HCT116 (cell line): Measurements from ENCODE around the gene SNX22. TPM values are rescaled to one million over a fixed set of nuclear protein-coding genes. Genes with fewer than 3 reads are reported as not detected.

Experiments
- ATAC-seq: fragments of 200-7000 bp; cut with Tn5 transposase; 2 replicates; pipeline ENCODE4 v1.9.1; 2020; ENCODE audit warnings: mild to moderate bottlenecking, moderate library complexity
- BruUV-seq: library from RNA; stranded (reverse); fragments of 400-500 nt; replicated peaks from 2 replicates; lab custom pipeline; 2021; lab: Mats Ljungman, UMichigan
- CTCF ChIA-PET: fragments of 300-600 bp; sonication (Branson Sonifier 250); formaldehyde crosslinking; loops from one replicate; lab custom pipeline; 2021; ENCODE audit warnings: antibody characterized with exemption; lab: Charles Lee
- POLR2A ChIA-PET: fragments of 300-600, 350-600 bp; sonication (Branson Sonifier 250); formaldehyde crosslinking; loops from one replicate; lab custom pipeline; 2021; ENCODE audit warnings: antibody characterized with exemption; lab: Charles Lee
- RAD21 ChIA-PET, 2 experiments: fragments of 300-600 bp; sonication (Branson Sonifier 250); formaldehyde crosslinking; loops; one replicate each; lab custom pipeline; 2023; ENCODE audit warnings: low total read pairs in 2 of 2; ENCODE audit not compliant: uncharacterized antibody in 2 of 2, unreplicated experiment in 2 of 2, low non-redundant PET in 1 of 2; lab: Charles Lee
- DNase-seq: peaks from one replicate; pipeline ENCODE4 v3.0.0-alpha.2; 2010; ENCODE audit warnings: low read depth, low spot score
- H2AFZ ChIP-seq: fragments of 200-600 bp; shearing (Covaris generic), sonication (generic); 2 replicates; pipeline ENCODE4 v1.6.1; 2017; ENCODE audit warnings: low read depth, mixed run types, mixed read lengths, antibody characterized with exemption, low read length; ENCODE audit not compliant: poor library complexity, severe bottlenecking
- H3K27ac ChIP-seq: 2 replicates; pipeline ENCODE4 v1.5.1; 2012; ENCODE audit warnings: low read depth, low read length
- H3K27me3 ChIP-seq: fragments of 200-600 bp; sonication (generic); 2 replicates; pipeline ENCODE4 v1.6.1; 2016; ENCODE audit warnings: mixed run types, low read length, mixed read lengths; ENCODE audit not compliant: insufficient read depth
- H3K36me3 ChIP-seq, 2 experiments: fragments of 200-500 bp in 1 of 2; fragments of 200-600 bp in 1 of 2; sonication (Bioruptor generic) in 1 of 2; sonication (generic) in 1 of 2; 2 replicates each; pipeline versions ENCODE4 v1.5.1 to v1.6.1; 2014 to 2016; ENCODE audit warnings: low read length in 2 of 2, inconsistent platforms in 1 of 2, mixed read lengths in 1 of 2, mixed run types in 1 of 2; ENCODE audit not compliant: insufficient read depth in 2 of 2, control insufficient read depth in 1 of 2
- H3K4me1 ChIP-seq, 2 experiments: fragments of 200-600 bp in 1 of 2; sonication (generic) in 1 of 2; 2 replicates each; pipeline versions ENCODE4 v1.5.1 to v1.6.1; 2012 to 2017; ENCODE audit warnings: low read length in 2 of 2, inconsistent platforms in 1 of 2, mild to moderate bottlenecking in 1 of 2, mixed read lengths in 1 of 2, mixed run types in 1 of 2, moderate library complexity in 1 of 2; ENCODE audit not compliant: insufficient read depth in 2 of 2, control insufficient read depth in 1 of 2
- H3K4me2 ChIP-seq: fragments of 200-600 bp; sonication (generic); 2 replicates; pipeline ENCODE4 v1.6.1; 2017; ENCODE audit warnings: mixed run types, low read length, mixed read lengths
- H3K4me3 ChIP-seq, 2 experiments: fragments of 200-600 bp in 1 of 2; sonication (generic) in 1 of 2; replicated peaks in 1 of 2; 2 replicates each; pipeline ENCODE4 v1.5.1; 2011 to 2016; ENCODE audit warnings: low read length in 2 of 2, control low read depth in 1 of 2, low read depth in 1 of 2, mild to moderate bottlenecking in 1 of 2, mixed read lengths in 1 of 2, mixed run types in 1 of 2
- H3K79me2 ChIP-seq: fragments of 200-600 bp; sonication (generic); 2 replicates; pipeline ENCODE4 v1.6.1; 2017; ENCODE audit warnings: mild to moderate bottlenecking, mixed run types, low read length, moderate library complexity, mixed read lengths; ENCODE audit not compliant: insufficient read depth
- H3K9ac ChIP-seq: fragments of 200-600 bp; sonication (generic); 2 replicates; pipeline ENCODE4 v1.6.1; 2016; ENCODE audit warnings: low read length, mixed read lengths
- H3K9me2 ChIP-seq: fragments of 200-600 bp; sonication (generic), shearing (Covaris generic); 2 replicates; pipeline ENCODE4 v1.6.1; 2017; ENCODE audit warnings: mixed run types, mild to moderate bottlenecking, moderate library complexity; ENCODE audit not compliant: insufficient read depth
- H3K9me3 ChIP-seq, 2 experiments: fragments of 200-500 bp in 1 of 2; fragments of 200-600 bp in 1 of 2; sonication (Bioruptor generic) in 1 of 2; sonication (generic) in 1 of 2; 2 replicates each; pipeline ENCODE4 v1.6.1; 2014 to 2017; ENCODE audit warnings: low read length in 2 of 2, mixed read lengths in 2 of 2, inconsistent platforms in 1 of 2, low read depth in 1 of 2, mild to moderate bottlenecking in 1 of 2, mixed run types in 1 of 2, moderate library complexity in 1 of 2; ENCODE audit not compliant: control insufficient read depth in 1 of 2, insufficient read depth in 1 of 2
- H4K20me1 ChIP-seq: fragments of 200-600 bp; sonication (generic), shearing (Covaris generic); 2 replicates; pipeline ENCODE4 v1.6.1; 2017; ENCODE audit warnings: mixed run types, mild to moderate bottlenecking, moderate library complexity; ENCODE audit not compliant: insufficient read depth
- CBX3 ChIP-seq: IDR thresholded peaks from 2 replicates; pipeline ENCODE4 v1.6.1; 2012; ENCODE audit warnings: low read depth
- CEBPB ChIP-seq: IDR thresholded peaks from 2 replicates; pipeline ENCODE4 v1.6.1; 2012; ENCODE audit warnings: low read depth
- EGR1 ChIP-seq: IDR thresholded peaks from 2 replicates; pipeline ENCODE4 v1.6.1; 2012; ENCODE audit warnings: low read depth
- ELF1 ChIP-seq: IDR thresholded peaks from 2 replicates; pipeline ENCODE4 v1.6.1; 2012; ENCODE audit warnings: low read depth, borderline replicate concordance
- EZH2phosphoT487 ChIP-seq: fragments of 200-600 bp; IDR thresholded peaks from 2 replicates; pipeline ENCODE4 v1.6.1; 2018; ENCODE audit warnings: antibody characterized with exemption, borderline replicate concordance
- FOSL1 ChIP-seq: IDR thresholded peaks from 2 replicates; pipeline ENCODE4 v1.6.1; 2012; ENCODE audit warnings: low read depth
- POLR2AphosphoS5 ChIP-seq: IDR thresholded peaks from 2 replicates; pipeline ENCODE4 v1.6.1; 2011; ENCODE audit warnings: mild to moderate bottlenecking, low read depth, low read length, moderate library complexity
- RAD21 ChIP-seq: IDR thresholded peaks from 2 replicates; pipeline ENCODE4 v1.6.1; 2012; ENCODE audit warnings: low read depth, mild to moderate bottlenecking
- TCF7L2 ChIP-seq: IDR thresholded peaks from 2 replicates; pipeline ENCODE4 v1.7.0; 2011; ENCODE audit warnings: borderline replicate concordance, inconsistent platforms; ENCODE audit not compliant: insufficient read depth, insufficient read length; ENCODE audit errors: extremely low read depth
- ZNF274 ChIP-seq: fragments of 200-500 bp; sonication (Bioruptor generic); IDR thresholded peaks from 2 replicates; pipeline ENCODE4 v1.6.1; 2014; ENCODE audit warnings: mild to moderate bottlenecking, low read depth, low read length, inconsistent platforms
- intact Hi-C: fragments of 100-400 bp; cut with micrococcal nuclease; formaldehyde crosslinking; loops from 2 replicates; pipeline ENCODE4 v1.10.0; 2022
- total RNA-seq: library from RNA; stranded (reverse); gene quantifications from one replicate; pipeline ENCODE4 v1.2.1, GENCODE V29; 2021; ENCODE audit not compliant: unreplicated experiment
- TF ChIP-seq, protein P1 (sequence below): IDR thresholded peaks from 2 replicates; pipeline ENCODE4 v1.6.1; 2011; ENCODE audit warnings: mild to moderate bottlenecking, low read length, moderate library complexity; ENCODE audit not compliant: insufficient replicate concordance; ENCODE audit errors: extremely low read depth
- TF ChIP-seq, protein P2 (sequence below): IDR thresholded peaks from 2 replicates; pipeline ENCODE4 v1.6.1; 2012; ENCODE audit warnings: low read depth
- TF ChIP-seq, protein P3 (sequence below): IDR thresholded peaks from 2 replicates; pipeline ENCODE4 v1.6.1; 2012
- TF ChIP-seq, protein P4 (sequence below), 3 experiments: fragments of 200-600 bp in 1 of 3; sonication (generic) in 1 of 3; IDR thresholded peaks in 2 of 3; conservative IDR thresholded peaks in 1 of 3; 2 replicates each; pipeline ENCODE4 v1.5.1; 2012 to 2017; ENCODE audit warnings: low read depth in 2 of 3, low read length in 2 of 3, antibody characterized with exemption in 1 of 3, borderline replicate concordance in 1 of 3, control low read depth in 1 of 3, mild to moderate bottlenecking in 1 of 3, mixed read lengths in 1 of 3, mixed run types in 1 of 3, moderate library complexity in 1 of 3; ENCODE audit not compliant: insufficient read depth in 1 of 3

Gene SNX22
- total RNA-seq, 1 experiment from 2014 or later = 6.3 TPM

DNA sequence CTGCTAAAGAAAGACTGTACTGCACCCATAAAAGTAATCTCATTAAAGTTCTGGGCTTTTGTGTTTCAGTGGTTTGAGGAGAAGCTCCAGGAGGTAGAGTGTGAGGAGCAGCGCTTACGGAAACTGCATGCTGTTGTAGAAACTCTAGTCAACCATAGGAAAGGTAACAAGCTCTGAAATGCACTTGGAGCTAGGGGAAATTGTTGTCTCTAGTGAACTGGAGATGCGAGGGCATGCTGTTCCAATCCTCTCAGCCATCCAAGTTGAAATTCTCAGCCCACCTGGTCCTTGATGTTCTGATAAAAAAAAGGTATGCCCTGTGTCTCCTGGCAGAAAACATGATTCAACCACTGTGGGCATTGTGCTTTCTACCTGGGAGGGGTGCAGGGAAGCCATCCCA is 21.4 kb upstream of the SNX22 start:
- POLR2A ChIA-PET = no interaction called here
- TF ChIP-seq, protein P1, sequence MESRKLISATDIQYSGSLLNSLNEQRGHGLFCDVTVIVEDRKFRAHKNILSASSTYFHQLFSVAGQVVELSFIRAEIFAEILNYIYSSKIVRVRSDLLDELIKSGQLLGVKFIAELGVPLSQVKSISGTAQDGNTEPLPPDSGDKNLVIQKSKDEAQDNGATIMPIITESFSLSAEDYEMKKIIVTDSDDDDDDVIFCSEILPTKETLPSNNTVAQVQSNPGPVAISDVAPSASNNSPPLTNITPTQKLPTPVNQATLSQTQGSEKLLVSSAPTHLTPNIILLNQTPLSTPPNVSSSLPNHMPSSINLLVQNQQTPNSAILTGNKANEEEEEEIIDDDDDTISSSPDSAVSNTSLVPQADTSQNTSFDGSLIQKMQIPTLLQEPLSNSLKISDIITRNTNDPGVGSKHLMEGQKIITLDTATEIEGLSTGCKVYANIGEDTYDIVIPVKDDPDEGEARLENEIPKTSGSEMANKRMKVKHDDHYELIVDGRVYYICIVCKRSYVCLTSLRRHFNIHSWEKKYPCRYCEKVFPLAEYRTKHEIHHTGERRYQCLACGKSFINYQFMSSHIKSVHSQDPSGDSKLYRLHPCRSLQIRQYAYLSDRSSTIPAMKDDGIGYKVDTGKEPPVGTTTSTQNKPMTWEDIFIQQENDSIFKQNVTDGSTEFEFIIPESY = no peak
- TF ChIP-seq TCF7L2 (no peak), POLR2AphosphoS5 (no peak)
- ATAC-seq (no peak), DNase-seq (no peak)
- Histone ChIP-seq H3K4me2 (no peak overlapping the region), H2AFZ (no peak overlapping the region), H3K9ac (no peak overlapping the region), H3K4me3 (no peak overlapping the region), H3K4me1 (no peaks in the 10 kb centered on the region), H3K9me2 (no peaks in the 10 kb centered on the region), H4K20me1 (no peaks in the 10 kb centered on the region), H3K9me3 (no peaks in the 10 kb centered on the region), H3K27me3 (no peaks in the 10 kb centered on the region), H3K79me2 (no peaks in the 10 kb centered on the region), H3K27ac (no peak overlapping the region), H3K36me3 (peaks cover 47 to 56% of the 10 kb centered on the region in 2 experiments)
- no TSS peak for BruUV-seq
- intact Hi-C loops = no loop called here
- CTCF ChIA-PET = no interaction called here
- RAD21 ChIA-PET = no interaction called here

DNA sequence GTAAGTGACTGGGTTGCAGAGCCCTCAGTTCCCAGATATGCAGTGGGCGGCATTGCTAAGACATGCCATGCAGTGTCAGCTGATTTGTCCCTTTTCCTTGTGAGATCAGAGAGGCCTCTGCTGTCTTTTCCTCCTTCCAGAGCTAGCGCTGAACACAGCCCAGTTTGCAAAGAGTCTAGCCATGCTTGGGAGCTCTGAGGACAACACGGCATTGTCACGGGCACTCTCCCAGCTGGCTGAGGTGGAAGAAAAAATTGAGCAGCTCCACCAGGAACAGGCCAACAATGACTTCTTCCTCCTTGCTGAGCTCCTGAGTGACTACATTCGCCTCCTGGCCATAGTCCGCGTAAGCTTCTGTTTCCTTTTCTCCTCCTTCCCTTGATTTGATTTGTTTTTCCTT is 20.0 kb upstream of the SNX22 start:
- H3K4me1 ChIP-seq = no peaks in the 10 kb centered on the region
- no peaks in the 10 kb centered on the region for H4K20me1 ChIP-seq
- DNase-seq (no peak), ATAC-seq (no peak)
- ChIA-PET POLR2A (no interaction called here), CTCF (no interaction called here), RAD21 (no interaction called here)
- no peaks in the 10 kb centered on the region for H3K9me2 ChIP-seq
- intact Hi-C loops = no loop called here
- H3K36me3 ChIP-seq = peaks cover 54% of the 10 kb centered on the region in 2 experiments
- H3K9me3 ChIP-seq = no peaks in the 10 kb centered on the region
- no peaks in the 10 kb centered on the region for H3K27me3 ChIP-seq
- H3K4me3 ChIP-seq = no peak overlapping the region
- no peak overlapping the region for H3K9ac ChIP-seq
- H3K4me2 ChIP-seq = no peak overlapping the region
- H3K79me2 ChIP-seq = no peaks in the 10 kb centered on the region
- H2AFZ ChIP-seq = no peak overlapping the region
- no peak overlapping the region for H3K27ac ChIP-seq
- BruUV-seq = no TSS peak
- TF ChIP-seq EZH2phosphoT487 (no peak), ELF1 (no peak), RAD21 (no peak), ZNF274 (no peak), CEBPB (no peak), FOSL1 (no peak), CBX3 (no peak), EGR1 (no peak)
- TF ChIP-seq, protein P2, sequence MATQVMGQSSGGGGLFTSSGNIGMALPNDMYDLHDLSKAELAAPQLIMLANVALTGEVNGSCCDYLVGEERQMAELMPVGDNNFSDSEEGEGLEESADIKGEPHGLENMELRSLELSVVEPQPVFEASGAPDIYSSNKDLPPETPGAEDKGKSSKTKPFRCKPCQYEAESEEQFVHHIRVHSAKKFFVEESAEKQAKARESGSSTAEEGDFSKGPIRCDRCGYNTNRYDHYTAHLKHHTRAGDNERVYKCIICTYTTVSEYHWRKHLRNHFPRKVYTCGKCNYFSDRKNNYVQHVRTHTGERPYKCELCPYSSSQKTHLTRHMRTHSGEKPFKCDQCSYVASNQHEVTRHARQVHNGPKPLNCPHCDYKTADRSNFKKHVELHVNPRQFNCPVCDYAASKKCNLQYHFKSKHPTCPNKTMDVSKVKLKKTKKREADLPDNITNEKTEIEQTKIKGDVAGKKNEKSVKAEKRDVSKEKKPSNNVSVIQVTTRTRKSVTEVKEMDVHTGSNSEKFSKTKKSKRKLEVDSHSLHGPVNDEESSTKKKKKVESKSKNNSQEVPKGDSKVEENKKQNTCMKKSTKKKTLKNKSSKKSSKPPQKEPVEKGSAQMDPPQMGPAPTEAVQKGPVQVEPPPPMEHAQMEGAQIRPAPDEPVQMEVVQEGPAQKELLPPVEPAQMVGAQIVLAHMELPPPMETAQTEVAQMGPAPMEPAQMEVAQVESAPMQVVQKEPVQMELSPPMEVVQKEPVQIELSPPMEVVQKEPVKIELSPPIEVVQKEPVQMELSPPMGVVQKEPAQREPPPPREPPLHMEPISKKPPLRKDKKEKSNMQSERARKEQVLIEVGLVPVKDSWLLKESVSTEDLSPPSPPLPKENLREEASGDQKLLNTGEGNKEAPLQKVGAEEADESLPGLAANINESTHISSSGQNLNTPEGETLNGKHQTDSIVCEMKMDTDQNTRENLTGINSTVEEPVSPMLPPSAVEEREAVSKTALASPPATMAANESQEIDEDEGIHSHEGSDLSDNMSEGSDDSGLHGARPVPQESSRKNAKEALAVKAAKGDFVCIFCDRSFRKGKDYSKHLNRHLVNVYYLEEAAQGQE = no peak
- TF ChIP-seq, protein P3, sequence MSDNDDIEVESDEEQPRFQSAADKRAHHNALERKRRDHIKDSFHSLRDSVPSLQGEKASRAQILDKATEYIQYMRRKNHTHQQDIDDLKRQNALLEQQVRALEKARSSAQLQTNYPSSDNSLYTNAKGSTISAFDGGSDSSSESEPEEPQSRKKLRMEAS = no peak
- TF ChIP-seq, protein P4, sequence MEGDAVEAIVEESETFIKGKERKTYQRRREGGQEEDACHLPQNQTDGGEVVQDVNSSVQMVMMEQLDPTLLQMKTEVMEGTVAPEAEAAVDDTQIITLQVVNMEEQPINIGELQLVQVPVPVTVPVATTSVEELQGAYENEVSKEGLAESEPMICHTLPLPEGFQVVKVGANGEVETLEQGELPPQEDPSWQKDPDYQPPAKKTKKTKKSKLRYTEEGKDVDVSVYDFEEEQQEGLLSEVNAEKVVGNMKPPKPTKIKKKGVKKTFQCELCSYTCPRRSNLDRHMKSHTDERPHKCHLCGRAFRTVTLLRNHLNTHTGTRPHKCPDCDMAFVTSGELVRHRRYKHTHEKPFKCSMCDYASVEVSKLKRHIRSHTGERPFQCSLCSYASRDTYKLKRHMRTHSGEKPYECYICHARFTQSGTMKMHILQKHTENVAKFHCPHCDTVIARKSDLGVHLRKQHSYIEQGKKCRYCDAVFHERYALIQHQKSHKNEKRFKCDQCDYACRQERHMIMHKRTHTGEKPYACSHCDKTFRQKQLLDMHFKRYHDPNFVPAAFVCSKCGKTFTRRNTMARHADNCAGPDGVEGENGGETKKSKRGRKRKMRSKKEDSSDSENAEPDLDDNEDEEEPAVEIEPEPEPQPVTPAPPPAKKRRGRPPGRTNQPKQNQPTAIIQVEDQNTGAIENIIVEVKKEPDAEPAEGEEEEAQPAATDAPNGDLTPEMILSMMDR (IDR thresholded peaks at IDR 0.05 in 2 of 3, conservative IDR thresholded peaks at IDR 0.05 in 1 of 3; ENCODE audit: borderline replicate concordance in 1 of 3, insufficient read depth in 1 of 3, low read depth in 2 of 3, low read length in 2 of 3) = no peak
